NCI-H446 treated with DMSO at 0.1 percent for 48 hours (cell line): Measurements from ENCODE around the gene NOTCH2NLA.
"Not testable (repeated sequence)": the region's sequence is repeated elsewhere in the genome, so short reads cannot be mapped to it uniquely, and the experiment has no call there.

Source experiments
- DNase-seq: peaks from one replicate; lab custom pipeline; 2025; lab: John Stamatoyannopoulos, UW

NOTCH2NLA gene

GRCh38 chr1:146228710-146229477 lies at the start of gene NOTCH2NLA:
Gene NOTCH2NLA, minus strand, starts transcription at chr1:146229021. Its CDS starts 39,684 bp downstream, at chr1:146189337.
- not testable (repeated sequence) for DNase-seq

GRCh38 chr1:146278346-146278745 lies 49.5 kb upstream of the NOTCH2NLA start:
- not testable (repeated sequence) for DNase-seq

GRCh38 chr1:146277087-146277486 lies 48.3 kb upstream of the NOTCH2NLA start:
- DNase-seq: not testable (repeated sequence)

GRCh38 chr1:146274083-146274482 lies 45.3 kb upstream of the NOTCH2NLA start:
- not testable (repeated sequence) for DNase-seq

GRCh38 chr1:146273194-146273593 lies 44.4 kb upstream of the NOTCH2NLA start:
- not testable (repeated sequence) for DNase-seq

- not testable (repeated sequence) for DNase-seq
Measured at GRCh38 chr1:146272734-146273133, 43.9 kb upstream of the NOTCH2NLA start.

GRCh38 chr1:146271977-146272376 lies 43.2 kb upstream of the NOTCH2NLA start:
- not testable (repeated sequence) for DNase-seq

- not testable (repeated sequence) for DNase-seq
Measured at GRCh38 chr1:146270129-146270528, 41.3 kb upstream of the NOTCH2NLA start.

GRCh38 chr1:146266179-146266748 lies 37.4 kb upstream of the NOTCH2NLA start:
- not testable (repeated sequence) for DNase-seq

- DNase-seq: not testable (repeated sequence)
Measured at GRCh38 chr1:146264761-146265160, 35.9 kb upstream of the NOTCH2NLA start.

- DNase-seq: not testable (repeated sequence)
Measured at GRCh38 chr1:146260006-146260730, 31.3 kb upstream of the NOTCH2NLA start.

- not testable (repeated sequence) for DNase-seq
Measured at GRCh38 chr1:146257992-146258552, 29.3 kb upstream of the NOTCH2NLA start.

- not testable (repeated sequence) for DNase-seq
Measured at GRCh38 chr1:146254569-146255197, 25.9 kb upstream of the NOTCH2NLA start.

- not testable (repeated sequence) for DNase-seq
Measured at GRCh38 chr1:146253249-146253855, 24.5 kb upstream of the NOTCH2NLA start.

- not testable (repeated sequence) for DNase-seq
Measured at GRCh38 chr1:146251523-146251922, 22.7 kb upstream of the NOTCH2NLA start.

- DNase-seq: not testable (repeated sequence)
Measured at GRCh38 chr1:146248643-146249042, 19.8 kb upstream of the NOTCH2NLA start.

- not testable (repeated sequence) for DNase-seq
Measured at GRCh38 chr1:146236626-146237025, 7.8 kb upstream of the NOTCH2NLA start.

- DNase-seq: not testable (repeated sequence)
Measured at GRCh38 chr1:146236026-146236601, 7.3 kb upstream of the NOTCH2NLA start.

GRCh38 chr1:146228144-146228682 lies 608 bp downstream of the NOTCH2NLA start:
- DNase-seq: not testable (repeated sequence)

GRCh38 chr1:146174531-146174930 lies 54.3 kb downstream of the NOTCH2NLA start:
- DNase-seq: not testable (repeated sequence)

- DNase-seq: not testable (repeated sequence)
Measured at GRCh38 chr1:146167740-146168139, 61.1 kb downstream of the NOTCH2NLA start.
